GM10248 (cell line): ENCODE measurements around the gene LAMA2.

Experiments
- CTCF ChIA-PET: fragments of 300-600 bp; sonication (Branson Sonifier 250); formaldehyde crosslinking; extraction: SDS; loops from one replicate; lab custom pipeline; 2021; ENCODE audit warnings: antibody characterized with exemption; lab: Yijun Ruan, JAX
- POLR2A ChIA-PET: fragments of 350-650 bp; sonication (Branson Sonifier 250); formaldehyde crosslinking; extraction: SDS; loops from one replicate; lab custom pipeline; 2020; ENCODE audit warnings: antibody characterized with exemption; lab: Yijun Ruan, JAX
- DNase-seq: peaks from one replicate; pipeline ENCODE4 v3.0.0; 2012; ENCODE audit errors: extremely low spot score
- TF ChIP-seq, protein P1 (sequence below): IDR thresholded peaks from 2 replicates; pipeline ENCODE4 v1.5.1; 2012; ENCODE audit warnings: mild to moderate bottlenecking, low read depth; ENCODE audit errors: extremely low read depth, missing control alignments, control extremely low read depth

The LAMA2 gene

DNA sequence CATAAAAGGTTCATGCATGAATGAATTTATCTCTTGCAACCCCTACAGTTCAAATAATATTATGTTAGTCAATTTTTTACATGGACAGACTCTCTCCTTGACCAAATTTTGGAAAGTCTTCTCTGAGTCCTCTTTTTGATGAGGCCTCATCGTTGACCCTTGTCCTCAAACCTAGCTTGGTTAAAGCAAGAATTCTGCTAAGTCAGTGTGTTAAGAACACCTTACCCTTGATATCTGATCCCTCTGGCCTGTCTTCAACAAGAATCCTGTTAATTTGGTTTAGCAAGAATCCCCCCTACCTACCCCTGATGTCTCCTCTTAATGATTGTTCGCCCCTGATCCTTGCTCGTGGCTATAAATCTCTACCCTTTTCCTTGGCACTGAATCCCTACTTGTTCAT, 301.4 kb downstream of the LAMA2 start:
- ChIA-PET POLR2A (no interaction called here), CTCF (interaction anchor here (1.9 kb wide), 1 partner anchor 22 kb away, joined by 5 read pairs; no protein-coding TSS in a partner anchor)
- DNase-seq, result no peak
- TF ChIP-seq, protein P1, sequence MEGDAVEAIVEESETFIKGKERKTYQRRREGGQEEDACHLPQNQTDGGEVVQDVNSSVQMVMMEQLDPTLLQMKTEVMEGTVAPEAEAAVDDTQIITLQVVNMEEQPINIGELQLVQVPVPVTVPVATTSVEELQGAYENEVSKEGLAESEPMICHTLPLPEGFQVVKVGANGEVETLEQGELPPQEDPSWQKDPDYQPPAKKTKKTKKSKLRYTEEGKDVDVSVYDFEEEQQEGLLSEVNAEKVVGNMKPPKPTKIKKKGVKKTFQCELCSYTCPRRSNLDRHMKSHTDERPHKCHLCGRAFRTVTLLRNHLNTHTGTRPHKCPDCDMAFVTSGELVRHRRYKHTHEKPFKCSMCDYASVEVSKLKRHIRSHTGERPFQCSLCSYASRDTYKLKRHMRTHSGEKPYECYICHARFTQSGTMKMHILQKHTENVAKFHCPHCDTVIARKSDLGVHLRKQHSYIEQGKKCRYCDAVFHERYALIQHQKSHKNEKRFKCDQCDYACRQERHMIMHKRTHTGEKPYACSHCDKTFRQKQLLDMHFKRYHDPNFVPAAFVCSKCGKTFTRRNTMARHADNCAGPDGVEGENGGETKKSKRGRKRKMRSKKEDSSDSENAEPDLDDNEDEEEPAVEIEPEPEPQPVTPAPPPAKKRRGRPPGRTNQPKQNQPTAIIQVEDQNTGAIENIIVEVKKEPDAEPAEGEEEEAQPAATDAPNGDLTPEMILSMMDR, result no peak

DNA sequence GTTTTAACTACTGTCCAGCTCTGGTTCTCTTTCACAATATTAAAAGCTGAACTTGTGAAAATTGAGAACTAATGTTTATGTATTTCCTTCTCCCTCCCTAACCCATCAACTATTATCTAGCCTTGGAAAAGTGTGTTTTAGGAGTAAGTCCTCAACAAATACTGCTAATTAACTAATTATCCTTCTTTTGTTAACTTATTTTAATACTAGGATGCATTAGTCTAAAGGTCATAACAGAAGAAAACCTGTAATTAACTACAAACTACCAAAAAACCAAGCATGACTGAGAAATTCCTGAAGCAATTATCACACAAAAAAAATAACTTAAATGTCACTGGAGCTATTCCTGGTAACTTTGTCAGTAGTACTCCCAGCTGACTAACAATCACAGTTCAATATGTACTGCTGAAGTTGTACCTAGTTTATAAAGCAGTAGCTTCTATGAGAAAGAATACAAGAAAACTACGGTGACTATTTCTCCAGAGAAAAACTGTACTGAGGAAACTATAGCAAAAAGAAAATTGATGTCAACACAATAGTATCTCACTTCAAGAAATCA, 301.9 kb downstream of the LAMA2 start:
- ChIA-PET POLR2A (no interaction called here), CTCF (interaction anchor here (1.9 kb wide), 1 partner anchor 22 kb away, joined by 5 read pairs; no protein-coding TSS in a partner anchor)
- no peak for DNase-seq
- TF ChIP-seq, protein P1, result no peak

DNA sequence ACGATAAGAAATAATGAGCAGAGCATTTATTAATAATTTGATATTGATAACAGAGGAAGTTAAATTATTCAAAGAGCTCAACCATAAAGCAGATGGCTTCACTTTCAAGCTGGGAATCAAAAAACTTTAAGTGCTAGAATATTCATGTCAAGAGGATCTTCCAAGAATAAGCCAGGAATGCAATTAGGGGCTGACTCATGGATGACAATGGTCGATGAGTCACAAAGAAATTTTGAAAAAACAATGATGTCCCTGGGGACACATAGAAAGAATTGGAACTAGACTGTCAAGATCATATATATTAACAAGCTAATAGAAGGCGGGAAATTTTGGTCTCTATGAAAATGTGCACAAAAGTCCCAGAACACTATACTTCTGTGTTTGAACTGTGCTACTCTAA, 304.1 kb downstream of the LAMA2 start:
- TF ChIP-seq, protein P1, result no peak
- DNase-seq, result no peak
- CTCF ChIA-PET, result no interaction called here
- POLR2A ChIA-PET, result no interaction called here

DNA sequence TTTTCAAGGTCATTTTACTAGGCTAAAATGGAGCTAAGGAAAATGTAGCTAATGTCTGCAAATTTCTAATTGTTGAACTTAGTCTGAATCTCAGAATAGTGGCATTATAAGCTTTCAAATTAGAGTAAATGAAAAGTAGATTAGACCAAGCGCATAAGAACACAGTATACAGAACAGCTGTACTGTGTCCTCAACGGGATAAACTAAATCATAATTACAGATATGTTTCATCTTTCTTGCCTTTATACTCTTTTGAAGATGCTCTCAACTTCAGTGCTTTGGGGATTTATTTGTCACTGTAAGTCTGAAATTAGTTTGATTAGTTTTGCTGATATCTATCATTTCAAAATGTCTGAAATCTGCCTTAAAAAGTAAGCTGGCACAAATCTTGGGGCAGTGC, 305.4 kb downstream of the LAMA2 start:
- ChIA-PET POLR2A (no interaction called here), CTCF (no interaction called here)
- TF ChIP-seq, protein P1, result no peak
- no peak for DNase-seq

DNA sequence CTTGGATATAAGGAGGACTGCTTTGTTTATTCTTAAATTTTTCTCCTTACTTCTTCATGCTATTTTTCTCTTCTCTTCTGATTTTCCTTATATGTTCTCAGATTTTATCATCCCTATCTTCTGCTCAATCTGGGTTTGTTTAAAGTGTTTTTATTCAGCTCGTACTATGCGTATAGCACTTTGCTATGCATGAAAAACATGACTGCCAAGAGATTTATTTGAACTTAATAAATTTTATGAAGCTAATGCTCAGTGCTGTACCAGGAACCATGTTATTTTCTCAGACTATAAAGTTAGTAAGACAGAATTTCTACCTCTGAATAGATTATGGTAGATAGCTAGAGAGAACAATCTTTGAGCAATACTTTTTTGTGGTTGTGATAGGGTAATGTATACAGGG, 305.9 kb downstream of the LAMA2 start:
- DNase-seq, result no peak
- CTCF ChIA-PET, result no interaction called here
- TF ChIP-seq, protein P1, result no peak
- POLR2A ChIA-PET, result no interaction called here

DNA sequence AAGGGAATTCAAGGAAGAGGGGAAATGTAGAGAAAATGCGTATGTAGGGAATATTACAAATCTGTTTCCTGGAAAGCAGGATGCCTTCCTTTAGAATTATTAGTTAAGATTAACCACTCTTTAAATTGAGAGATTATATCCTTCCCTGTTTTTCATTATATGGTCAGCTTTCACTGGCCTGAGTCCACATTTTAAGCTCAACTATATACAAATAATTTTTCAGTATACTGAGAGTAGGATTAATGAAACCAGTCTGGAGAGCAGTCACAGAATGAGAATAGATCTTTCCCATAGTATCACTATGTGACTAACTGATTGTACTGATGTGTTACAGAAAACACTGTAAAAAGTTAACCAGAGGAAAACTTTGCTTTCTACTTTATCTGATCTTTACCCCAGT, 306.3 kb downstream of the LAMA2 start:
- ChIA-PET POLR2A (no interaction called here), CTCF (interaction anchor here (1.2 kb wide), 1 partner anchor 67 kb away, joined by 3 read pairs; no protein-coding TSS in a partner anchor)
- TF ChIP-seq, protein P1, result no peak
- DNase-seq, result no peak
